GM18951 (cell line): Measurements from ENCODE around the gene TIMM17A.

Experiments
- POLR2A ChIP-seq: IDR thresholded peaks from 4 replicates; pipeline ENCODE4 v1.6.1; 2011; ENCODE audit warnings: mild to moderate bottlenecking; ENCODE audit not compliant: insufficient read length, insufficient read depth; ENCODE audit errors: extremely low read depth
- in situ Hi-C: fragments of 300-500 bp; cut with MboI; formaldehyde crosslinking; loops from one replicate; pipeline ENCODE4 v1.12.0; 2022; ENCODE audit warnings: low sequenced_read_pairs, mixed read lengths, inconsistent platforms; ENCODE audit not compliant: unreplicated experiment

TIMM17A gene

GRCh38 chr1:201982623-201983379 is 27.5 kb downstream of the TIMM17A start, which contains the start of gene RNPEP:
Gene RNPEP (plus strand): TSS chr1:201982648. CDS start chr1:201982667, 19 bp downstream.
- TF ChIP-seq POLR2A, result peak; percentile 81
- in situ Hi-C loops, result no loop called here

- in situ Hi-C loops, result no loop called here
- TF ChIP-seq POLR2A, result no peak
Measured at GRCh38 chr1:201983380-201983805, 28.1 kb downstream of the TIMM17A start.

GRCh38 chr1:201984446-201984845 is 29.1 kb downstream of the TIMM17A start:
- TF ChIP-seq POLR2A, result no peak
- in situ Hi-C loops, result no loop called here

- in situ Hi-C loops, result no loop called here
- no peak for TF ChIP-seq POLR2A
Measured at GRCh38 chr1:201985355-201985754, 30.1 kb downstream of the TIMM17A start.

GRCh38 chr1:201988601-201989000 is 33.3 kb downstream of the TIMM17A start:
- TF ChIP-seq POLR2A, result no peak
- in situ Hi-C loops, result no loop called here

GRCh38 chr1:201989354-201990128 is 34.2 kb downstream of the TIMM17A start:
- no peak for TF ChIP-seq POLR2A
- in situ Hi-C loops, result no loop called here

GRCh38 chr1:201990427-201990826 is 35.1 kb downstream of the TIMM17A start:
- in situ Hi-C loops, result no loop called here
- no peak for TF ChIP-seq POLR2A

GRCh38 chr1:201999625-202000238 is 44.4 kb downstream of the TIMM17A start:
- no peak for TF ChIP-seq POLR2A
- in situ Hi-C loops, result no loop called here

GRCh38 chr1:202002507-202002906 is 47.2 kb downstream of the TIMM17A start:
- no peak for TF ChIP-seq POLR2A
- in situ Hi-C loops, result no loop called here

- TF ChIP-seq POLR2A, result no peak
- in situ Hi-C loops, result loop anchor here (5.0 kb wide), 1 partner anchor 113 kb away; no protein-coding TSS in a partner anchor
Measured at GRCh38 chr1:202004711-202005110, 49.4 kb downstream of the TIMM17A start.

- in situ Hi-C loops, result loop anchor here (5.0 kb wide), 1 partner anchor 111 kb away; no protein-coding TSS in a partner anchor
- TF ChIP-seq POLR2A, result no peak
Measured at GRCh38 chr1:202005958-202006357, 50.7 kb downstream of the TIMM17A start.

- TF ChIP-seq POLR2A, result no peak
- in situ Hi-C loops, result loop anchor here (5.0 kb wide), 1 partner anchor 110 kb away; no protein-coding TSS in a partner anchor
Measured at GRCh38 chr1:202007304-202007703, 52.0 kb downstream of the TIMM17A start.

GRCh38 chr1:202007805-202008489 is 52.6 kb downstream of the TIMM17A start:
- no peak for TF ChIP-seq POLR2A
- in situ Hi-C loops, result loop anchor here (5.0 kb wide), 1 partner anchor 109 kb away; no protein-coding TSS in a partner anchor
